ENCODE results near the gene DUSP2.

DUSP2 gene

DNA sequence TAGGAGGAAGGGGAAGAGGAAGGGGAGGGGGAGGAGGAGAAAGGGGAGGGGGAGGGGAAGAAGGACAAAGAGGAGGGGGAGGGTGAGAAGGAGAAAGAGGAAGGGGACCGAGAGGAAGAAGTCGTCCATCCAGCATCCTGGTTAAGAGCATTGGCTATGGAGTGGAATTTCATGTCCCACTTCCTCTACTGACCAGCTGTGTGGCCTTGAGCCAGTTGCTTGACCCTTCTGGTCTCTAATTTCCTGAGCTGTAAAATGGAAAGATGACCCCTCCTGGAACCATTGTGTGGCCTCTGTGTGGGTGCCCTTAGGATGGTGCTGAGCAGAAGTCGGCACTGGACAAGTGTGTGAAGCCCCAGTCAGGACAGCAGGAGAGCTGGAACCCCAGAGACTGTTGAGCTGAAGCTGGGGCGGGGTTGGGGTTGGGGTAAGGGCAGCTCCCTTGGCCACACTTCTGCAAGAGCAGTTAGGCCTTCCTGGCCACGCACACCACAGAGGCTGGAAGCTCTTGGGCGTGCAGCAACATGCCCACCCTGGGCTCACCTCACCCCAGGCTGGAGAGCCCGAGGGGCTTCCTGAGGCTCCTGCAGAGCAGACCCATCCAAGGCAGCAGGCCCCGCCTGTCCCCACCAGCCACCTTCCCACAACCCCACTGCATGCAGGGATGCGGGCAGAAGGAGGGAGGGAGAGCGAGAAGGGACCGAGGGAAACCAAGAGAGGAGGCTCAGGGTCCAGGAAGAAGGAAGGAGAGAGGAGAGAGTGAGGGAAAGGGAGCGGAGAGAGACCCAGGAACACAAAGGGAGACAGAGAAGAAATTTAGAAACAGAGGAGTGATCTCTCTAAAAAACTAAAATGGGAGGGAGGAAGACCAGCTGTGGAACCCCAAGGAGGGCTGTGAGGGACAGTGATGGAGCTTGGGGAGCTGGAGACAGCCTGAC is 45.1 kb downstream of the DUSP2 start:
- Histone ChIP-seq H3K9me3 (ENCODE audit: insufficient read depth, low read depth, low read length) (peaks cover 3% of the 10 kb centered on the region), H2BK5ac (ENCODE audit: low read depth, low read length, poor library complexity) (no peak overlapping the region), H4K91ac (ENCODE audit: low read depth, low read length) (no peak overlapping the region), H3K23ac (ENCODE audit: low read length) (no peak overlapping the region), H3K27me3 (ENCODE audit: insufficient read depth, low read length) (no peaks in the 10 kb centered on the region), H2AFZ (ENCODE audit: insufficient read depth, low read length, poor library complexity) (no peak overlapping the region), H4K12ac (ENCODE audit: low read depth, low read length) (no peak overlapping the region), H3K18ac (ENCODE audit: low read length) (no peak overlapping the region), H3K4me2 (ENCODE audit: low read length) (no peak overlapping the region), H4K8ac (ENCODE audit: low read depth, low read length) (no peak overlapping the region), H3K36me3 (ENCODE audit: control insufficient read depth in 1 of 2, insufficient read depth in 2 of 2, low read length in 2 of 2) (no peaks in the 10 kb centered on the region), H2AK5ac (ENCODE audit: low read length) (no peak overlapping the region), H3K14ac (ENCODE audit: low read length) (no peak overlapping the region), H3K79me1 (ENCODE audit: low read length) (peaks cover 4% of the 10 kb centered on the region), H2BK12ac (ENCODE audit: low read length) (no peak overlapping the region), H2BK120ac (ENCODE audit: insufficient read depth, low read length, poor library complexity) (no peak overlapping the region), H3K4ac (ENCODE audit: low read depth, low read length) (no peak overlapping the region), H3K9ac (ENCODE audit: low read length) (no peak overlapping the region), H3K4me1 (ENCODE audit: control insufficient read depth in 1 of 2, insufficient read depth in 2 of 2, low read length in 2 of 2) (peaks cover 2 to 7% of the 10 kb centered on the region in 2 experiments), H3K27ac (ENCODE audit: low read depth, low read length) (no peak overlapping the region), H3K79me2 (ENCODE audit: control insufficient read depth, insufficient read depth, low read length, poor library complexity) (no peaks in the 10 kb centered on the region), H3K4me3 (ENCODE audit: low read depth, low read length) (no peak overlapping the region)
- no peak for DNase-seq
- WGBS (ENCODE audit: extremely low coverage, insufficient coverage, insufficient read length), result no CpG with 5 or more reads among the region's 12 CpGs

- no peak overlapping the region for H3K18ac ChIP-seq (ENCODE audit: low read length)
- H2AK5ac ChIP-seq (ENCODE audit: low read length), result no peak overlapping the region
- no peaks in the 10 kb centered on the region for H3K79me2 ChIP-seq (ENCODE audit: control insufficient read depth, insufficient read depth, low read length, poor library complexity)
- H3K36me3 ChIP-seq (ENCODE audit: control insufficient read depth in 1 of 2, insufficient read depth in 2 of 2, low read length in 2 of 2), result no peaks in the 10 kb centered on the region
- H3K14ac ChIP-seq (ENCODE audit: low read length), result no peak overlapping the region
- H3K9ac ChIP-seq (ENCODE audit: low read length), result no peak overlapping the region
- H3K4me3 ChIP-seq (ENCODE audit: low read depth, low read length), result no peak overlapping the region
- no peak overlapping the region for H2AFZ ChIP-seq (ENCODE audit: insufficient read depth, low read length, poor library complexity)
- no peak overlapping the region for H4K8ac ChIP-seq (ENCODE audit: low read depth, low read length)
- no peak overlapping the region for H3K4ac ChIP-seq (ENCODE audit: low read depth, low read length)
- no peak overlapping the region for H3K27ac ChIP-seq (ENCODE audit: low read depth, low read length)
- peaks cover 2 to 7% of the 10 kb centered on the region in 2 experiments for H3K4me1 ChIP-seq (ENCODE audit: control insufficient read depth in 1 of 2, insufficient read depth in 2 of 2, low read length in 2 of 2)
- H2BK12ac ChIP-seq (ENCODE audit: low read length), result no peak overlapping the region
- no peaks in the 10 kb centered on the region for H3K9me3 ChIP-seq (ENCODE audit: insufficient read depth, low read depth, low read length)
- H2BK120ac ChIP-seq (ENCODE audit: insufficient read depth, low read length, poor library complexity), result no peak overlapping the region
- DNase-seq, result no peak
- no peak overlapping the region for H3K4me2 ChIP-seq (ENCODE audit: low read length)
- no peaks in the 10 kb centered on the region for H3K27me3 ChIP-seq (ENCODE audit: insufficient read depth, low read length)
- H2BK5ac ChIP-seq (ENCODE audit: low read depth, low read length, poor library complexity), result no peak overlapping the region
- WGBS (ENCODE audit: extremely low coverage, insufficient coverage, insufficient read length), result no CpG with 5 or more reads among the region's 11 CpGs
- peaks cover 4% of the 10 kb centered on the region for H3K79me1 ChIP-seq (ENCODE audit: low read length)
- no peak overlapping the region for H4K91ac ChIP-seq (ENCODE audit: low read depth, low read length)
- H3K23ac ChIP-seq (ENCODE audit: low read length), result no peak overlapping the region
- no peak overlapping the region for H4K12ac ChIP-seq (ENCODE audit: low read depth, low read length)
These were observed 46.2 kb downstream of the DUSP2 start for GRCh38 chr2:96098900-96099590.

- no peaks in the 10 kb centered on the region for H3K79me2 ChIP-seq (ENCODE audit: control insufficient read depth, insufficient read depth, low read length, poor library complexity)
- H3K4me1 ChIP-seq (ENCODE audit: control insufficient read depth in 1 of 2, insufficient read depth in 2 of 2, low read length in 2 of 2), result peaks cover 2 to 7% of the 10 kb centered on the region in 2 experiments
- H3K4ac ChIP-seq (ENCODE audit: low read depth, low read length), result no peak overlapping the region
- H3K14ac ChIP-seq (ENCODE audit: low read length), result no peak overlapping the region
- peaks cover 2% of the 10 kb centered on the region for H3K9me3 ChIP-seq (ENCODE audit: insufficient read depth, low read depth, low read length)
- no peak overlapping the region for H2BK12ac ChIP-seq (ENCODE audit: low read length)
- no peak overlapping the region for H2AK5ac ChIP-seq (ENCODE audit: low read length)
- no peak overlapping the region for H4K12ac ChIP-seq (ENCODE audit: low read depth, low read length)
- no peaks in the 10 kb centered on the region for H3K27me3 ChIP-seq (ENCODE audit: insufficient read depth, low read length)
- no peak overlapping the region for H3K23ac ChIP-seq (ENCODE audit: low read length)
- H3K4me3 ChIP-seq (ENCODE audit: low read depth, low read length), result no peak overlapping the region
- H3K79me1 ChIP-seq (ENCODE audit: low read length), result peaks cover 4% of the 10 kb centered on the region
- H2AFZ ChIP-seq (ENCODE audit: insufficient read depth, low read length, poor library complexity), result no peak overlapping the region
- H4K91ac ChIP-seq (ENCODE audit: low read depth, low read length), result no peak overlapping the region
- H3K18ac ChIP-seq (ENCODE audit: low read length), result no peak overlapping the region
- no peak overlapping the region for H3K27ac ChIP-seq (ENCODE audit: low read depth, low read length)
- H3K9ac ChIP-seq (ENCODE audit: low read length), result no peak overlapping the region
- H3K4me2 ChIP-seq (ENCODE audit: low read length), result no peak overlapping the region
- DNase-seq, result no peak
- WGBS (ENCODE audit: extremely low coverage, insufficient coverage, insufficient read length), result no CpG with 5 or more reads among the region's 7 CpGs
- no peak overlapping the region for H2BK5ac ChIP-seq (ENCODE audit: low read depth, low read length, poor library complexity)
- no peak overlapping the region for H4K8ac ChIP-seq (ENCODE audit: low read depth, low read length)
- no peak overlapping the region for H2BK120ac ChIP-seq (ENCODE audit: insufficient read depth, low read length, poor library complexity)
- no peaks in the 10 kb centered on the region for H3K36me3 ChIP-seq (ENCODE audit: control insufficient read depth in 1 of 2, insufficient read depth in 2 of 2, low read length in 2 of 2)
These were observed 47.1 kb downstream of the DUSP2 start for GRCh38 chr2:96097951-96098823.

DNA sequence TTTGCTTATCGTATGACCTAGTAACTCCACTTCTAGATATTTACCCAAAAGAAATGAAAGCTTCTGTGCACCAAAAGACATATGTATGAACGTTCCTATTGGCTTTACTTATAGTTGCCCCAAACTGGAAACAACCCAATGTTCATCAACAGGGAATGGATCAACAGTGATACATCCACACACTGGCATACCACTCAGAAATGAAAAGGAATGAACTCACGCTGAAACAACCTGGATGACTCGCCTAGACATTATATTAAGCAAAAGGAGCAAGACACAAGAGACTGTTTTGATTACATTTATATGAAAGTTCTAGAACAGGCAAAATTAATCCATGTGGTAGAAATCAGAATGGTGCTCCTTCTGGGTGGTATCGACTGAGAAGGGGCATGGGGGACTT is 47.8 kb downstream of the DUSP2 start:
- no peak for DNase-seq
- no peak overlapping the region for H3K4me3 ChIP-seq (ENCODE audit: low read depth, low read length)
- H2AFZ ChIP-seq (ENCODE audit: insufficient read depth, low read length, poor library complexity), result no peak overlapping the region
- no peak overlapping the region for H3K27ac ChIP-seq (ENCODE audit: low read depth, low read length)
- H2BK5ac ChIP-seq (ENCODE audit: low read depth, low read length, poor library complexity), result no peak overlapping the region
- no peak overlapping the region for H2AK5ac ChIP-seq (ENCODE audit: low read length)
- peaks cover 2% of the 10 kb centered on the region for H3K9me3 ChIP-seq (ENCODE audit: insufficient read depth, low read depth, low read length)
- H3K36me3 ChIP-seq (ENCODE audit: control insufficient read depth in 1 of 2, insufficient read depth in 2 of 2, low read length in 2 of 2), result no peaks in the 10 kb centered on the region
- no peak overlapping the region for H3K4me2 ChIP-seq (ENCODE audit: low read length)
- no peak overlapping the region for H3K9ac ChIP-seq (ENCODE audit: low read length)
- no peak overlapping the region for H4K91ac ChIP-seq (ENCODE audit: low read depth, low read length)
- no CpG with 5 or more reads among the region's 5 CpGs for WGBS (ENCODE audit: extremely low coverage, insufficient coverage, insufficient read length)
- H4K12ac ChIP-seq (ENCODE audit: low read depth, low read length), result no peak overlapping the region
- peaks cover 2 to 7% of the 10 kb centered on the region in 2 experiments for H3K4me1 ChIP-seq (ENCODE audit: control insufficient read depth in 1 of 2, insufficient read depth in 2 of 2, low read length in 2 of 2)
- no peaks in the 10 kb centered on the region for H3K27me3 ChIP-seq (ENCODE audit: insufficient read depth, low read length)
- no peak overlapping the region for H2BK120ac ChIP-seq (ENCODE audit: insufficient read depth, low read length, poor library complexity)
- peaks cover 4% of the 10 kb centered on the region for H3K79me1 ChIP-seq (ENCODE audit: low read length)
- no peak overlapping the region for H3K23ac ChIP-seq (ENCODE audit: low read length)
- H3K14ac ChIP-seq (ENCODE audit: low read length), result no peak overlapping the region
- no peak overlapping the region for H3K4ac ChIP-seq (ENCODE audit: low read depth, low read length)
- no peak overlapping the region for H4K8ac ChIP-seq (ENCODE audit: low read depth, low read length)
- no peaks in the 10 kb centered on the region for H3K79me2 ChIP-seq (ENCODE audit: control insufficient read depth, insufficient read depth, low read length, poor library complexity)
- no peak overlapping the region for H2BK12ac ChIP-seq (ENCODE audit: low read length)
- no peak overlapping the region for H3K18ac ChIP-seq (ENCODE audit: low read length)
